ENCODE measurements around the gene H2AZ1.

The H2AZ1 gene

GRCh38 chr4:99960648-99961047 lies 10.6 kb upstream of the H2AZ1 start:
- TF ChIP-seq TSHZ1 (tag by site-specific recombination; IDR thresholded peaks at IDR 0.05; ENCODE audit: borderline replicate concordance) (no peak), ZNF19 (tag by site-specific recombination; IDR thresholded peaks at IDR 0.05; ENCODE audit: low read depth) (no peak), PRDM10 (tag by site-specific recombination; IDR thresholded peaks at IDR 0.05) (no peak), ZNF624 (tag by site-specific recombination; IDR thresholded peaks at IDR 0.05) (no peak), ZSCAN30 (tag by site-specific recombination; IDR thresholded peaks at IDR 0.05) (no peak), ZNF132 (tag by site-specific recombination; IDR thresholded peaks at IDR 0.05; ENCODE audit: borderline replicate concordance) (no peak), ZBTB6 (tag by site-specific recombination; IDR thresholded peaks at IDR 0.05) (no peak), ZNF639 (tag by site-specific recombination; IDR thresholded peaks at IDR 0.05) (no peak), PATZ1 (tag by site-specific recombination; IDR thresholded peaks at IDR 0.05) (no peak), BCL6B (tag by site-specific recombination; IDR thresholded peaks at IDR 0.05) (no peak), ZNF548 (tag by site-specific recombination; IDR thresholded peaks at IDR 0.05) (no peak), ZNF514 (tag by site-specific recombination; IDR thresholded peaks at IDR 0.05) (no peak), ZNF10 (tag by site-specific recombination; IDR thresholded peaks at IDR 0.05) (no peak)
- no peaks in the 10 kb centered on the region for H3K36me3 ChIP-seq (ENCODE audit: control insufficient read depth in 2 of 2, insufficient read depth in 1 of 2, low read length in 2 of 2)
- POLR2A ChIA-PET: interaction anchor here (1.3 kb wide), 1 partner anchor 10 kb away, joined by 4 read pairs; no protein-coding TSS in a partner anchor
- no peaks in the 10 kb centered on the region for H3K9me3 ChIP-seq (ENCODE audit: control insufficient read depth, insufficient read depth, low read depth, low read length)
- H3K27ac ChIP-seq (ENCODE audit: extremely low read depth, low read depth, low read length): no peak overlapping the region
- CTCF ChIA-PET: no interaction called here
- no peak overlapping the region for H3K4me3 ChIP-seq (ENCODE audit: low read depth, low read length)
- no peaks in the 10 kb centered on the region for H3K4me1 ChIP-seq (ENCODE audit: control insufficient read depth, insufficient read depth, low read length)
